A673 (cell line): ENCODE results near the gene GNA15.

Experiments
- CTCF ChIP-seq: fragments of 300-800, 200-600 bp; sonication (generic); conservative IDR thresholded peaks from 2 replicates; pipeline ENCODE4 v1.5.1; 2017; ENCODE audit warnings: low read depth, mild to moderate bottlenecking, antibody characterized with exemption, low read length, moderate library complexity, mixed read lengths
- EZH2 ChIP-seq: fragments of 200-600 bp; sonication (generic); IDR thresholded peaks from 2 replicates; pipeline ENCODE4 v1.6.1; 2017; ENCODE audit warnings: borderline replicate concordance, low read depth, mild to moderate bottlenecking, mixed read lengths, antibody characterized with exemption, low read length; ENCODE audit not compliant: poor library complexity, severe bottlenecking

GRCh38 chr19:3204646-3205275 is 68.9 kb downstream of the GNA15 start:
- no peak for TF ChIP-seq CTCF
- TF ChIP-seq EZH2: no peak
